Stimulated activated CD4-positive, alpha-beta T cell treated with anti-CD3 and anti-CD28 coated beads, Interleukin-4, amount 100 ng/mL, for 48 hours (primary cell): ENCODE data around the gene ACSS1.
"Not testable (repeated sequence)": the region's sequence is repeated elsewhere in the genome, so short reads cannot be mapped to it uniquely, and the experiment has no call there.

Experiments
- DNase-seq, 2 donors: peaks; one replicate each; pipeline ENCODE4 v3.0.0-alpha.2; 2020; ENCODE audit warnings: low read depth in 2 of 2

ACSS1 gene

DNA sequence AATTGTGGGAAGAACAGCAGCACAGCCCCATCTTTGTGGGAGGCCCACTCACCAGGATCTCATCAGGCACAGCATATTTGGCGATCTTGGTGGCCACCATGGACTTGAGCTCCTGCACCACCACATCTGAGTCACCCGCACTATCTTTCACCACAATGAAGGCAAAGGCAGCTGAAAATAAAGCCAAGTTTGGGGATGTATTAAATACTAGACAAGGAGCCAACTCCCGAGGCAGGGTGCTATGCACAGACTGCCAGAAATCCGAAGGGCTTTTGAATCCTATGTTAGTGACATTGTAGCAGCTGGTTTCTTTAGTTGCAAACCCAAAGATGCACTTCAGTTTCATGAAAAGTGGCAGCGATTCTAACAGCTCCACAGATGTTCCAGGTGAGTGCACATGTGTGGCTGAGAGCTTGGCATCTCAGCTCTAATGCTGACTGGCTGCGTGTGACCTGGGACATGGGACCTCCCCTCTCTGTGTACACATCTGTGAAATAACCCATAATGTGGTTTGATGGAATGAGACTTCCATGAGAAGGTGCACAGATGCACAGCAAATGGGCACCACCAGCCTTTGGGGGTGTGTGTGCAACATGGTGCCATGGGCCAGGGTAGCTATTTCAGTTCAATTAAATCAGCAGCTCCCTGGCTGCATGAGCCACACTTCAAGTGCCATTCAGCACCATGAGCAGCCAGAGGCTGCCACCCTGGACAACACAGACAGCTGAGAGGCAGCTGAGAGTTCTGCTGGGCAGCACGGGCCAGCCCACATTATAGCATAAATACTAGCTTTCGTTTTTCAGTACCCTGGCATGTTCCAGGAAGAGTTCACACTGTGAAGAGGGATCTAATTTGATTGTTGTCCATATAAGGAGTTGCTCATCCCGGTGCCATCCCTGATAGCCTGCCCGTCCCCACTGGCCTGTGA is 48.5 kb downstream of the ACSS1 start:
- no peak for DNase-seq

DNA sequence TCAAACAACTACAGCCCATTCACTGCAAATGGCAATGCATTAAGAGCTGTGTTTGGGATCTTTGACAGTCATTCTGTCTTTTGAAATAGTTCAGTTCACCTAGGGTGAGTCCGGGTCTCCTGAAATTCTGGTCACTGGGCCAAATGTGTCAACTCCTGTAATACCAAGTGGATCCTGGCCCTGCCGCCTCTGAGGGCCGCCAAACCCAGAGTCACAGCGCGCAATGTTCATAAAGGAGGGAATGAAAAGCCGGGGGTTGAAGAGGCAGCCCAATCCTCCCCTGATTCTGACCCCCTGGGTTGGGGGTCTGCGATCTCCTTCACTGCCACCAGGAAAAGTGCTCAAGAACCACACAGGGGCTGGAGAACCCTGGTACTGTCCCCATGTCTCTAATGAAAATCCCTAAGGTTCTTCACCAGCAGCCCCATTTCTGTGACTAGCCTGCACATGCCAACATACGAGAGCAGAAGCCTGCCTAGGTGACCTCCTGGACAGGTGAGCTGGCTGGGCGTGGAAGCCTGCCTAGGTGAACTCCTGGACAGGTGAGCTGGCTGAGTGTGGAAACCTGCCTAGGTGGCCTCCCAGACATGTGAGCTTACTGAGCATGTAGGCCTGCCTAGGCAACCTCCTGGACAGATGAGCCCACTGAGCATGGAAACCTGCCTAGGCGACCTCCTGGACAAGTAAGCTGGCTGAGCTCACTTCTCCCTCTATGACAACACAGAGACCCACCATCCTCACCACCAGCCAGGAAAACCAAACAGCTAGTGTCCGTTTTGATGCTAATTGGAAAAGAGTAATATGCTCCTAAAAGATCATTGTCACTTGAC is 49.3 kb downstream of the ACSS1 start:
- DNase-seq, result no peak

DNA sequence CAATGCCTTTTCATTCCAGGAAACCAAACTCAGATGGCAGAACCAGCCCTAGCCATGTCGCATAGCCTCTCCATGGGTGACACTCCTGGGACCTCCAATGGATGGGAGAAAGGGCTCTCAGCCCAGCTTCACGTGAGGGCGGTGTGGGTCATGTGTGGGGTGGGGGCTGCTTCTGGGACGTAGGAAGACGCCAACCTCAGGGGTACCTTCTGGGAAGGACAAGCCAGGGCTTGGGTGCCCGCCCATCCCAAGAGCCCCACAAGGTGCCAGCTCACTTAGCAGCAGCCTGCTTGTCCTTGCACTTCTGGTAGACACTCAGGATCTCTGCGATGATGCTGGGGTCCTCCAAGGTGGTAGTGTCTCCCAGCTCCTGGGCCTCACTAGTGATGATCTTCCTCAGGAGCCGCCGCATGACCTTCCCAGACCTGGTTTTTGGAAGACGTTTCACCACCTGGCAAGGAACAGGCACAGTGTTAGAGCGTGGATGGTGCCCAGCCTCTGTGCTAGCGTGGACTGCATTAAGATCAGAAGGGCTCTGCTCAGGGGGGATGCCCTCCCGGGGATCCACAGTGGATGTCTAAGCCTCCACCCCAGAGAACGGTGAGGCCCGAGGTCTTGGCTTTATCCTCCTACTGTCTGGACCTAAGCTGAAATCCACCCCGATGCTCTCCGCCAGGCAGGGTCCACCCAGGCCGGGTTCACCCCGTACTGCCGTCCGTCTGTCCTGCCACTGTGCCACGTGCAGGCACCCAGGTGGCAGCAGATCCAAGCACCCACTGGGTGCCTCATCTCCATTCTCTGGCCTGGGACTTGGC is 50.2 kb downstream of the ACSS1 start:
- no peak for DNase-seq

DNA sequence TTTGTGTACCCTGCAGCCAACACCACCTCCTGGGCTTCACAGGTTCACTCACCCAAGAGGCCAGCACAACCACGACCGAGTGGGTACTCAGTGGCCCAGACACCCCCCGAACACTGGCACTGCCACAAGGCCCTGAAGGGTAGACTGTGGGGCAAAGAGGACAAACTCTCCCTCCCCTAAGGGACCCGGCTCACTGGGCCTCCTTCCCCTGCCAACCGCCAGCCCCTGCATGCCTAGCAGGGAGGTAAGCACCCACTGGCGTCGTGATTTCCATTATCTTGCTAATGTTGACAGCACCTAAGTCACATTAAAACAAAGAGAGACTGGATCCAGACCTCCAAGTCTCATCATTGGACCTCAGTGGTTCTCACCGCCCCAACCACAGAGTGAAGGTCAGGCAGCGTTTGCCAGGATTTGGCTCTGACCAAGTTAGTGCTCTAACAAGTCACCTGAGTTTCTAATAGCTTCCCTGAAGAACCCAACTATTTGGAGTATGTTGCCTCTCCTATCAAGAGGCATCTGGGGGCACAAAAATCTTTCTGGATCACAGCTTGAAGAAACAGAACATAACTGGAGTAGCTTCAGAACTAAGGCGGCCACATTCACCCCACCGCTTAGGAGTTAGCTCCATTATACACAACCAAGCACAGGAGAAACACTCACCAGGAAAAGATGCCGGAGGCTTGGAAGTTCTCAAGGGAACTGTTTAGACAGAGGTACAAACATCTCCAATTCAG is 51.3 kb downstream of the ACSS1 start:
- no peak for DNase-seq

DNA sequence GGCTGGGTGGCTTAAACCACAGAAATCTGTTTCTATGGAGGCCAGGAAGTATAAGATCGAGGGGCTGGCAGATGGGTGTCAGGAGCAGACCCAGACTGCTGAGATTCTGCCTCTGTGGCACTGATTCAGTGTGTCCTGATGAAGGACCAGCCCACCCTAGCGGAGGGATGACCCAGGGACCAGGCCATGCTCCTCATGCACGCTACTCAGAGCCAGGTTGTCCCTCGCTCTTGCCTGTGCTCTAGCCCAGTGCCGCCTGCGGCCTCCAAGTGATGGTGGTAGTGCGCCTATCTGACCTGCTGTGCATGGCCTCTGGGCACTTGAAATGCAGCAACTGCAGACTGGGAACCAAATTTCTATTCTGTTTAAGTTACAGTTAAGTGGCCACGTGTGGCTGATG is 52.3 kb downstream of the ACSS1 start:
- DNase-seq, result no peak

DNA sequence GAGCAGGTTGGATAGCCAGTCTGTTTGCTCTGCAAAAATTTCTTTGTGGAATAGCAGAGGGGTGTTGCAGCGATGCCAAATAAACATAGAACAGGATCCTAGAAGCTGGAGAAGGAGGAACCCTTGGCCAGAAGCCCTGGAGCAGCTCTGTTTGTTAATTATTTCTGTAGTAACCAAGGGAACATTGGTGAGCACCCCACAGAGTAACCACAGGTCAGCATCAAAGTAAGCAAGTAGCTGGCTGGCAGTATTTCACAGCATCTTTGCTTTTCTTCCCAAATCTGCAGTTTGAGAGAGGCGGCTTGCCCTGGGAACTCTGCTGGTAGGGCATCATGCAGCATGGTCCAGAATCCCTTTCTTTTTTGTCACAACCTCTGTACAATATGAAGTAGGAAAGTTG is 52.7 kb downstream of the ACSS1 start:
- DNase-seq, result no peak

DNA sequence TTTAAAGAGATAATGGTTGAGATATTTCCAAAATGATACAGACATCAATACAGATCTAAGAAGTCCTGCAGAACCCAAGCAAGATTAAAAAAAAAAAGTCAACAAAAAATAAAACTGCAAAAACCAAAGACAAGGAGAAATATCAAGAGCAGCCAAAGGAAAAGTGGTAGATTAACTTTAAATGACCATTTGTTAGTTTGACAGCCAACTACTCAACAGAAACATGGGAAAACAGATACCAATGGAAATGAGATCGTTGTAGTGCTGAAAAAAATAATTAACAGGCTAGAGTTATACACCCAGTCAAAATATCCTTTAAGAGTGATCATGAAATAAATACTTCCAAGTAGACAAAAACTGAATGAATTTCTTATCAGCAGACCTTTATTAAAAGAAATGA is 54.9 kb downstream of the ACSS1 start:
- no peak for DNase-seq

DNA sequence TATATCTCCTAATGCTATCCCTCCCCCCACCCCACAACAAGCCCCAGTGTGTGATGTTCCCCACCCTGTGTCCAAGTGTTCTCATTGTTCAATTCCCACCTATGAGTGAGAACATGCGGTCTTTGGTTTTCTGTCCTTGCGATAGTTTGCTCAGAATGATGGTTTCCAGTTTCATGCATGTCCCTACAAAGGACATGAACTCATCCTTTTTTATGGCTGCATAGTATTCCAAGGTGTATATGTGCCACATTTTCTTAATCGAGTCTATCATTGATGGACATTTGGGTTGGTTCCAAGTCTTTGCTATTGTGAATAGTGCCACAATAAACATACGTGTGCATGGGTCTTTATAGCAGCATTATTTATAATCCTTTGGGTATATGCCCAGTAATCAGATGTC is 56.6 kb downstream of the ACSS1 start:
- DNase-seq, result not testable (repeated sequence)

DNA sequence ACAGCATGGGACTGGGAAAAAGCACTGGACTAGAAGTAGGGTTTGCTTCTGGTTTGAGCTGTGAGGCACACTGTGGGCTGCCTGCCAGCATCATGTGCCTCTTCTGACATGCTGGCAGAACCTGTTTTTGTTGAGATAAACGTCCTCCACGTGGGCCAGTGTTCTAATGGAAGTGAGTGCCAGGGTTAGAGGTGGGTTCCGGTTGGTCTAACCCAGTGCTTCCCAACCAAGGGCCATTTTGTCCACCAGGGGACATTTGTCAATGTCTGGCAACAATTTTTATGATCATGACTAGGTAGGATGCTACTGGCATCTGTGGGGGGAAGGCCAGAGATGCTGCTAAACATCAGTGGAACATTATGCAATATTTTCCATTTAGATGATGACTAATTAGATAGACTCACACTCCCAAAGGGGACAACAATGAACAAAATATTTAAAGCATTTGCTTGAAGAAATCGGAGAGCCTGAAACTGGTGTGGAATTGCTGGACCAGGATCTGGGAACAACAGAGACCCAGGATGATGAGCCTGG is 57.6 kb downstream of the ACSS1 start:
- no peak for DNase-seq

DNA sequence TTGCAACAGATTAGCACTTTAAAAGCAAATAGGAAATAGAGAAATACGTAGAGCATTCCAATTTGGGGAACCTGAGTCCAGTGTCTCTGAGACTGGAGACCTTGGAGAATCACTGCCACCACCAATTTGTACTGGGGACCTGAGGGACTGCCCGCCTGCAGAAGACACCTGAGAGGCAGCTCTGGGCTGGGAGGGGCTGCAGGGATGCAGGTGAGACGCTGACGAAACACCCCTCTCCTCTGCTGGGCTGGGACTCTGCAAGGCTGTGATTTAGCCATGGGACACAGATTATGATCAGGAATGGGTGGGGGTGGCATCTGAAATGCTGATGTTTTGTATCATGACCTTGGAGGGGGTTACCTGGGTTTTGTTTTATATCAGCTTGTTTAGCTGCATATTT is 58.4 kb downstream of the ACSS1 start:
- no peak for DNase-seq

DNA sequence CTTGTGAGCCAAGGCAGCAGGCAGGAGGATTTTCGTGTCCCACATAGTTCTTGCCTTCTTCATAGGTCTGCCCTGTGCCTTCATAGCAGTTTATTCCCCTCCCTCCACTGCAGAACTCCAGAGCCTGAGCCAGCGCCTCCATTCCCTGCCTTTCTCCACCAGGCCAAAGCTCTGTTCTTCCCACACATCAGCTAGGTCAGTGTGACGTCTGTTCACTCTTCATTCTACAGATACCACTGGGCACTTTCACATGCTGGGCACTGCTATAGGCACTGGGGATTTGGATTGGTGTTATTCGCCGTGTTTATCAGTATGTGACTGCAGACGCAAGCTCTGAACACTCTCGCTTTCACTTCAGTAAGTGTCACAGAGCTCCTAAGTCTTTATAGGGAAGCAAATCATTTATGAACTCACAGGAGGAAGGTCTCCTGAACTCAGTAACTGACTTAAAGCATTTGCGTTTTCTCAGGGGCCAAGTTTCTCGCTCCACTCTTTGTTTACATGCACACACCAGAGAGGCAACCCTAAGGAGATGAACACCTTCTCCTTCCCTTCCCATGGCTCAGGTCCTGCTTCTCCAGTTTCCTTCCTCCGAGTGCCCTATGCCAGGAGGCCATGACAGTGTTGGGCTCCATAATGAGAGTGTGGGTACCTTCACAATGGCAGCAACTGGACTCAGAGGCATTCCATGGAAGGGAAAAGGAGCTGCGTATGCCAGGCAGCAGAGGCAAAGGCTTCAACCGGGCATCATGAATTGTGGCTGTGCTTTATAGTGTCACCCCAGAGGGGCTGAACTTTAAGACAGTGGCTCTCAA is 59.1 kb downstream of the ACSS1 start:
- no peak for DNase-seq

DNA sequence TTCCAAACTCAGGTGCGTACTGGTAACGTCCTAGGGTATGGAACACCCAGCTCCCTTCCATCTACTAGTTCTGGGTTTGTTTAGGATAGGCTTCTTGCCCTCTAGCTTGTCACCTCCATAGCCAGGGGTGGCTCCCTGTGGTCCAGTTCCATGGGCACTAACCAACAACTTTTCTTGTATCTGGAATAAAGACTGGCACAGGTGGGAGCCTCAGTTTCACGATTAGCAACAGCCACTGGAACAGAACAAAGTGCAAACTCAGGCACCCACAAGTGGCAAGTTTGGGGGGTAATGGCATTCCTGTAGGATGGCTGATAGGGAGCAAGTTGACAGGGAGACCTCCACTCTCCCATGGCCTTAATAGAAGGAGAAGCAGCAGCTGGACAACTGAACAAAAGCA is 59.8 kb downstream of the ACSS1 start:
- DNase-seq, result no peak

DNA sequence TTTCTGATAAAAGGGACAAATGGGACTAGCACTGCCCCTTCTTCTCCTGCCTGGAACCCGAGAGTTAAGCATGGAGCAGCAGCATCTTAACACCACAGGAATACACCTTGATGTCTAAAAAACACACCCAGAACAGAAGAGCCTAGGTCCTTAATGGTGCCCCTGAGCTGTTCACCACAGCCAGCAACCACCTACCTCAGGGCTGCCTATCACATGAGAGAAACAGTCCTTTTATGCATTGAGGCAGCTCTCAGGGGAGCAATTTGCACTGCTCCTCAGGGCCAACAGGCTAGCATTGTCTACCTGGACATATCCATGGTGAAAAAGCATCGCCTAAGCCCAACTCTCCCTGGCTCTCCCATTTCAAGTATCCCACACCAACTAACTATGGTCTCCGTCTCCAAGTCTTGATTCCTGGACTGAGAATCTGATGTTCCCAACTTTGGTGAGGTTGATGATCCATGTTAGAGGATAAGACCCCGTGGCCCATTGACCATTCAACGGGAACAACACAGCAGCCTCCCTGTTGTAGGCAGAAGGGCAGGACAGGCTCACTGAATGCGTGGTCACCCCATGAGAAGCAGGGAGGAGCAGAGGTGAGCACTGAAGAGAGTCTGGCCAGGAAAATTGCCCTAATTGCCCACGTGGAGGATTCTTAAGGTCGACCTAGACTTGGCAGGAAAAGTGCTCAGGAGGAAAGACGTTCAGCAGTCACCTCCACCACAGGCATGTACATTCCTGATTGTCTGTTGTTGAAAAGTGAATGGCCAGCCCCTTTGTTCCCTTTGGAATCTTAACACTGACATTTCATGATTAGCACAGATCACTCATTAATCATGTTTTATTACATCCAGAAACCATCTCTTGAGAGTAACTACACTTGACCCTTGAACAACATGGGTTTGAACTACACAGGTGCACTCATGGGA is 61.2 kb downstream of the ACSS1 start:
- no peak for DNase-seq

DNA sequence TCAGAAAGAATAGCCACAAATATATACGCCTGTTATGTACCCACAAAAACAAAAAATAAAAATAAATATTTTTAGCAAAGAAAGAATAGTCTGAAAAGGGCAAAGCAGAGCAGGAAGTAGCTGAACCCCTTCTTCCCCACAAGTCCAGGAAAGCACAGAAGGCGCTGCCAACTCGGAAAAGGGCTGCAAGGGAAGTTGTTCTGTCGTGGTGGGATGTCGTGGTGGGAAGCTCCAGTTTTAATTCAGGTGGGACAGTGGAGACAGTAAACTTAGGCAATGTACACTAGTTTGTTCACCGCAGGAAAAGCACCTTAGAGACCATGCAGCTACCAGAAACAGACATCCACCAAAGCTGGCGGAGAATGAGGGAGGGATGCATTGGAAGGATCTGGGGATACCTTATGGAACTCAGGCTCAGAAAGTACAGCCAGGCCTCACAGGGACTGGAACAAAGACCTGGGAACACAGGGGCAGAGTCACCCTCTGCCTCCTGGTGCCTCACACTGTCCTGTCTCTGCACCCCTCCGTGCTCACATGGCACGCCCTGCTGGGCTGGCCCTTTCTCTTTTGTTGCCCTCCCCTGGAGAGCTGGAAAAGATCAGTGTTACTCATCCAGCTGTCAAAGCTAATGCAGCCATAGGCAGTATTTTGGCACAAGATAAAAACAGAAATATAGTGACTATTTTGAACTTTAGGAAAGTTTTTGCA is 62.0 kb downstream of the ACSS1 start:
- no peak for DNase-seq

DNA sequence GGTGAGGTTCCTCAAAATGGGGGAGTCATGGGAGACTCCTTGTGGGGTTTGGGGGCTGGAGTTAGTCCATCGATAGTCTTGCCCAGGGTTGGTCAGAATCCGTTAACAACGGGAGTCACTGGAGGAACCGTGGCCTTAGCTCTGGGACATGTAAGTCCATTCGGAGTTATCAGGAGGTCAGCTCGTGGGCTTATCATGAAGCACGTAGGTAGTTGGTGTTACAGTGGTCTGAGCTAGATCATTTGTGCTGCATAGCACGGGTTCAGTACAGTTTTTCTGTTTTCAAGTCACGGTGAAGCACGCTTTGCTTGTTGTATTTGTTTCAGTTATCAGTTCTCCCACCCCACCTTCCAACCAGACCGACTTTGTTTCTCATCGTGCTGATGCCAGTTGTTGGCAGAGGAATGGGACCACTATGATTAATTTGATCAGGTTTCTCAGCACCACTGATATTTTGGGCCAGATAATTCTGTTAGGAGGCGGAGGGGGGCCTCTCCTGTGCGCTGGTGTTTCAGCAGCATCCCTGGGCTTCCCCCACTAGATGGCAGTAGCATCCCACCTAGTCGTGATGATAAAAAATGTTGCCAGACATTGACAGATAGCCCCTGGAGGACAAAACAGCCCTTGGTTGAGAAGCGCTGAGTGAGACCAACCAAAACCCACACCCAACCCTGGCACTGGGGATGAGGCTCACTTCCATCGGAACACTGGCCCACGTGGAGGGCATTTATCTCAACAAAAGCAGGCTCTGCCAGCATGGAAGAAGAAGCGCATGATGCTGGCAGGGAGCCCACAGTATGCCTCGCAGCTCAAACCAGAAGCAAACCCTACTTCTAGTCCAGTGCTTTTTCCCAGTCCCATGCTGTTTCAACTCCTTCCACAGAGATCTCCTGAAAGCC is 63.2 kb downstream of the ACSS1 start:
- peak; percentile 73 to 75 for DNase-seq

DNA sequence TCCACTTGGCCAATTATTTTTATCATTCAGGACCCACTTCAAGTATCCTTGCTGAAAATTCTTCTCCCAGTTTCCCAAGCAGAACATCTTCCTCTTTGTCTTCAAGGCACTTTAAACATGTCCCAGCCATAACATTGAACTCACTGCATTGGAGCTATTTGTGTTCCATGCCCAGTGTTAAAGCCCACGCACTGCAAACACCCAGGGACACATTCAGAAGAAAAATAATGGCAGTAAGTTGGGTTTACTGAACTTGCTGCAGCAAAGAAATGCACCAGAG is 63.8 kb downstream of the ACSS1 start:
- DNase-seq, result no peak

DNA sequence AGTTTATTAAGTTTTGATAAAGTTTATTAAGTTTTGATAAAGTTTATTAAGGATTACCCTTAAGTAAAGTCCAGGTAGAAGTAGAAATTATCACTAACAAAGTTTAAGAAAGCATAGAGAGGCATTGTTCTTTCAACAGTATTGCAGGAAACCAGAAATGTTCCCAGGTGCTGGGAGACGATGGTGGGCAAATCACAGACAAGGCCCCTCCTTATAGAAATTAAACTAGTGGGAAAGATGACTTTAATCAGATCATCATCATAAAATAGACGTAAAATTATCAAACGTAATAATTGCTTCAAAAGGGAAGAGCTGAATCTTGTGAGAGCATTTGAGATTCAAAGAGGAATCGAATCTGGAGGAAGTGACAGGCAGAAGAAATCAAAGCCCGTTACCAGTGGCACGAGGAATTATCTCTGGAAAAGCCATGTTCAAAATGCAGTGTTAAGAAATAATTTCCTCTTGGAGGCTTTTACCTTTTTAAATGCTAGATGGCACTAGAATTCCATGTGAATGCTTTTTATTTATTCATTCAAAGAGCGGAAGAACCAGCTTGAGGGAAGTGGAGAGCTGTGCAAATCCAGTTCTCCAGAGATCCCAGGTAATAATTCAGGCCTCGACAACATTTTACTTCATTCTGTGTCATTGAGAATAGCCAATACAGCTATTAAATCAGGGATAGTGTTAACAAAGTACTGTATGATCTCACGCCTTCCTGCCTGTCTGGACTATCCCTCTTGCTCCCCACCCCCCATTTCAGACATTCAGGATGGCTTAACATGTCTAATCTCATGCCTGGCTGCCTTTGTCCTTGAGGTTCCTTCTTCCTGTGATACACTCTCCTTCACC is 64.4 kb downstream of the ACSS1 start:
- no peak for DNase-seq
